OCI-LY7 (cell line): ENCODE data around the gene VMO1. TPM values are rescaled to one million over a fixed set of nuclear protein-coding genes. Genes with fewer than 3 reads are reported as not detected.

Source experiments
- BruUV-seq: library from RNA; stranded (reverse); fragments of 400-500 nt; replicated peaks from 2 replicates; lab custom pipeline; 2021; lab: Mats Ljungman, UMichigan
- CTCF ChIA-PET: fragments of 300-600 bp; sonication (Branson Sonifier 250); formaldehyde crosslinking; loops from one replicate; lab custom pipeline; 2022; ENCODE audit warnings: antibody characterized with exemption; ENCODE audit not compliant: unreplicated experiment; lab: Charles Lee
- POLR2A ChIA-PET: fragments of 300-600 bp; sonication (Branson Sonifier 250); formaldehyde crosslinking; loops from one replicate; lab custom pipeline; 2022; ENCODE audit warnings: antibody characterized with exemption; lab: Charles Lee
- DNase-seq: peaks from one replicate; pipeline ENCODE4 v3.0.0-alpha.2; 2015; ENCODE audit warnings: low spot score
- H2AFZ ChIP-seq: fragments of 200-600 bp; sonication (generic), shearing (Covaris generic); 2 replicates; pipeline ENCODE4 v1.6.1; 2014; ENCODE audit warnings: mild to moderate bottlenecking, antibody characterized with exemption, low read length, moderate library complexity
- H3K27ac ChIP-seq: fragments of 200-600 bp; sonication (generic); 2 replicates; pipeline ENCODE4 v1.5.1; 2014; ENCODE audit warnings: mixed run types, low read depth, mild to moderate bottlenecking, moderate library complexity, low read length, inconsistent platforms; ENCODE audit not compliant: poor library complexity, severe bottlenecking
- H3K36me3 ChIP-seq: fragments of 200-600 bp; sonication (generic); 2 replicates; pipeline ENCODE4 v1.6.1; 2014; ENCODE audit warnings: mild to moderate bottlenecking, antibody characterized with exemption, low read length, moderate library complexity, mixed read lengths; ENCODE audit not compliant: insufficient read depth
- H3K4me1 ChIP-seq: fragments of 200-600 bp; sonication (generic); 2 replicates; pipeline ENCODE4 v1.5.1; 2014; ENCODE audit warnings: mild to moderate bottlenecking, low read length; ENCODE audit not compliant: insufficient read depth, poor library complexity, severe bottlenecking
- H3K4me2 ChIP-seq: fragments of 200-600 bp; sonication (generic); 2 replicates; pipeline ENCODE4 v1.6.1; 2014; ENCODE audit warnings: mild to moderate bottlenecking, low read length
- H3K4me3 ChIP-seq: fragments of 200-600 bp; sonication (generic); 2 replicates; pipeline ENCODE4 v1.5.1; 2014; ENCODE audit warnings: mild to moderate bottlenecking, low read depth, low read length; ENCODE audit not compliant: poor library complexity, severe bottlenecking
- H3K79me2 ChIP-seq: fragments of 200-600 bp; sonication (generic); 2 replicates; pipeline ENCODE4 v1.6.1; 2016; ENCODE audit warnings: low read depth, mild to moderate bottlenecking, low read length, moderate library complexity, mixed read lengths; ENCODE audit not compliant: insufficient read depth
- H3K9me2 ChIP-seq: fragments of 200-600 bp; sonication (generic); 2 replicates; pipeline ENCODE4 v1.6.1; 2016; ENCODE audit warnings: mild to moderate bottlenecking, low read length, mixed read lengths; ENCODE audit not compliant: insufficient read depth
- H3K9me3 ChIP-seq: fragments of 200-600 bp; sonication (generic); 2 replicates; pipeline ENCODE4 v1.6.1; 2014; ENCODE audit warnings: mild to moderate bottlenecking, mixed run types, low read length, mixed read lengths
- H4K20me1 ChIP-seq: fragments of 200-600 bp; sonication (generic); 2 replicates; pipeline ENCODE4 v1.6.1; 2014; ENCODE audit warnings: mild to moderate bottlenecking, antibody characterized with exemption, low read length, moderate library complexity, mixed read lengths; ENCODE audit not compliant: insufficient read depth
- CTCF ChIP-seq: fragments of 200-600 bp; sonication (generic); conservative IDR thresholded peaks from 2 replicates; pipeline ENCODE4 v1.5.1; 2014; ENCODE audit warnings: mild to moderate bottlenecking, antibody characterized with exemption, low read length, moderate library complexity, mixed read lengths
- EZH2phosphoT487 ChIP-seq: fragments of 200-600 bp; sonication (generic); IDR thresholded peaks from 2 replicates; pipeline ENCODE4 v1.6.1; 2018; ENCODE audit warnings: low read depth, borderline replicate concordance, mild to moderate bottlenecking, mixed run types, antibody characterized with exemption, low read length, moderate library complexity, mixed read lengths
- intact Hi-C: fragments of 100-400 bp; cut with micrococcal nuclease; formaldehyde crosslinking; loops from one replicate; pipeline ENCODE4 v1.10.0; 2022; ENCODE audit not compliant: unreplicated experiment
- total RNA-seq, 2 experiments: library from RNA; depleted of rRNA in 1 of 2; stranded (reverse); fragments of >200 nt in 1 of 2; shearing (Covaris generic) in 1 of 2; gene quantifications; 2 replicates each; pipeline ENCODE4 v1.2.3, GENCODE V29; 2014 to 2022

Gene VMO1
- total RNA-seq, 2 experiments from 2014 or later, result not detected

GRCh38 chr17:4815043-4815675 is 29.0 kb upstream of the VMO1 start:
- no peak for TF ChIP-seq EZH2phosphoT487
- 0 out of 2 replicates have a peak, but pooled peaks have one; percentile 17 for TF ChIP-seq CTCF
- CTCF ChIA-PET, result no interaction called here
- no peak overlapping the region for H3K4me3 ChIP-seq
- intact Hi-C loops, result no loop called here
- H3K27ac ChIP-seq, result no peak overlapping the region
- DNase-seq, result no peak
- no peaks in the 10 kb centered on the region for H3K79me2 ChIP-seq
- H2AFZ ChIP-seq, result no peak overlapping the region
- no peaks in the 10 kb centered on the region for H3K4me1 ChIP-seq
- H3K4me2 ChIP-seq, result no peak overlapping the region
- H3K9me3 ChIP-seq, result no peaks in the 10 kb centered on the region
- no peaks in the 10 kb centered on the region for H4K20me1 ChIP-seq
- BruUV-seq, result no TSS peak
- no peaks in the 10 kb centered on the region for H3K36me3 ChIP-seq
- no peaks in the 10 kb centered on the region for H3K9me2 ChIP-seq
- POLR2A ChIA-PET, result interaction anchor here (0.6 kb wide), 1 partner anchor 52 kb away, joined by 3 read pairs; no protein-coding TSS in a partner anchor

GRCh38 chr17:4812690-4813089 is 26.5 kb upstream of the VMO1 start:
- peaks cover 4% of the 10 kb centered on the region for H3K4me1 ChIP-seq
- no peak overlapping the region for H2AFZ ChIP-seq
- no peaks in the 10 kb centered on the region for H3K36me3 ChIP-seq
- intact Hi-C loops, result no loop called here
- TF ChIP-seq CTCF (no peak), EZH2phosphoT487 (no peak)
- no peaks in the 10 kb centered on the region for H3K9me2 ChIP-seq
- H3K9me3 ChIP-seq, result no peaks in the 10 kb centered on the region
- no peak overlapping the region for H3K27ac ChIP-seq
- ChIA-PET POLR2A (interaction anchor here (0.6 kb wide), 1 partner anchor 116 kb away, joined by 7 read pairs; no protein-coding TSS in a partner anchor), CTCF (no interaction called here)
- H3K4me3 ChIP-seq, result no peak overlapping the region
- no TSS peak for BruUV-seq
- no peak overlapping the region for H3K4me2 ChIP-seq
- no peaks in the 10 kb centered on the region for H4K20me1 ChIP-seq
- H3K79me2 ChIP-seq, result no peaks in the 10 kb centered on the region
- no peak for DNase-seq

- no TSS peak for BruUV-seq
- H3K36me3 ChIP-seq, result no peaks in the 10 kb centered on the region
- no peak for DNase-seq
- intact Hi-C loops, result no loop called here
- H4K20me1 ChIP-seq, result no peaks in the 10 kb centered on the region
- H3K9me3 ChIP-seq, result no peaks in the 10 kb centered on the region
- H3K4me2 ChIP-seq, result no peak overlapping the region
- H3K4me1 ChIP-seq, result peaks cover 6% of the 10 kb centered on the region
- H2AFZ ChIP-seq, result no peak overlapping the region
- no peak overlapping the region for H3K4me3 ChIP-seq
- no peak for TF ChIP-seq EZH2phosphoT487
- TF ChIP-seq CTCF, result no peak
- CTCF ChIA-PET, result no interaction called here
- H3K27ac ChIP-seq, result no peak overlapping the region
- no peaks in the 10 kb centered on the region for H3K79me2 ChIP-seq
- H3K9me2 ChIP-seq, result no peaks in the 10 kb centered on the region
- POLR2A ChIA-PET, result no interaction called here
Observed at GRCh38 chr17:4811471-4811870, 25.3 kb upstream of the VMO1 start.
